MM.1S (cell line): Measurements from ENCODE around the gene ZFR2.

Experiments
- CTCF ChIP-seq: fragments of 300-600 bp; sonication (generic); IDR thresholded peaks from 2 replicates; pipeline ENCODE4 v1.5.1; 2016; ENCODE audit warnings: antibody characterized with exemption, low read length, mixed read lengths
- EZH2phosphoT487 ChIP-seq: fragments of 300-600 bp; sonication (generic); IDR thresholded peaks from 2 replicates; pipeline ENCODE4 v1.6.1; 2018; ENCODE audit warnings: antibody characterized with exemption, low read length

- TF ChIP-seq CTCF (no peak), EZH2phosphoT487 (no peak)
These were observed 11.3 kb downstream of the ZFR2 start for GRCh38 chr19:3857449-3858003.
